GM12878 (cell line): ENCODE results near the gene HORMAD1. TPM values are rescaled to one million over a fixed set of nuclear protein-coding genes. Genes with fewer than 3 reads are reported as not detected.

Experiments
- ATAC-seq: fragments of 200-7000 bp; cut with Tn5 transposase; 3 replicates; pipeline ENCODE4 v1.9.1; 2020; ENCODE audit warnings: mild to moderate bottlenecking, moderate library complexity
- BruUV-seq: library from RNA; stranded (reverse); fragments of 400-500 nt; replicated peaks from 2 replicates; lab custom pipeline; 2021; lab: Mats Ljungman, UMichigan
- CTCF ChIA-PET: fragments of 300-600 bp; sonication (Branson Sonifier 250); formaldehyde crosslinking; extraction: SDS; loops from one replicate; lab custom pipeline; 2021; ENCODE audit warnings: inconsistent platforms; lab: Yijun Ruan, JAX
- POLR2A ChIA-PET: fragments of 350-600 bp; formaldehyde crosslinking; extraction: SDS; loops from one replicate; lab custom pipeline; 2021; ENCODE audit warnings: inconsistent platforms; lab: Charles Lee
- RAD21 ChIA-PET: fragments of 300-600 bp; sonication (Branson Sonifier 250); formaldehyde crosslinking; loops from one replicate; lab custom pipeline; 2023; ENCODE audit warnings: antibody characterized with exemption; ENCODE audit not compliant: unreplicated experiment; lab: Charles Lee
- SMC1A ChIA-PET: fragments of 300-600 bp; sonication (Branson Sonifier 250); formaldehyde crosslinking; loops from one replicate; lab custom pipeline; 2023; ENCODE audit not compliant: unreplicated experiment, uncharacterized antibody; lab: Charles Lee
- DNase-seq: peaks from one replicate; pipeline ENCODE4 v3.0.0-alpha.2; 2011; ENCODE audit warnings: low read depth, low spot score
- FAIRE-seq: peaks from 3 replicates; lab custom pipeline; 2011; peaks lifted over from hg19 to GRCh38; lab: Jason Lieb, UNC
- H2AFZ ChIP-seq: 2 replicates; pipeline ENCODE4 v1.6.0; 2011; ENCODE audit warnings: low read depth, low read length, control low read depth; ENCODE audit not compliant: control insufficient read depth
- H3K27ac ChIP-seq: 2 replicates; pipeline ENCODE4 v1.5.1; 2011; ENCODE audit warnings: control low read depth; ENCODE audit not compliant: control insufficient read depth, insufficient read depth
- H3K27me3 ChIP-seq, 2 experiments: replicated peaks in 1 of 2; 2 replicates each; pipeline versions ENCODE4 v1.6.0 to v1.6.1; 2011; ENCODE audit warnings: low read length in 1 of 2; ENCODE audit not compliant: control insufficient read depth in 2 of 2, insufficient read depth in 2 of 2
- H3K36me3 ChIP-seq, 2 experiments: 2 replicates each; pipeline ENCODE4 v1.5.1; 2011; ENCODE audit warnings: low read length in 1 of 2; ENCODE audit not compliant: control insufficient read depth in 2 of 2, insufficient read depth in 2 of 2
- H3K4me1 ChIP-seq: 2 replicates; pipeline ENCODE4 v1.6.1; 2011; ENCODE audit warnings: mild to moderate bottlenecking, low read length, moderate library complexity, mixed read lengths; ENCODE audit not compliant: control insufficient read depth, insufficient read depth
- H3K4me2 ChIP-seq: 2 replicates; pipeline ENCODE4 v1.6.0; 2011; ENCODE audit warnings: control low read depth; ENCODE audit not compliant: control insufficient read depth, insufficient read depth
- H3K4me3 ChIP-seq: fragments of 200-600 bp; sonication (generic); 2 replicates; pipeline ENCODE4 v1.5.1; 2016
- H3K79me2 ChIP-seq: 2 replicates; pipeline ENCODE4 v1.6.0; 2011; ENCODE audit warnings: low read length; ENCODE audit not compliant: control insufficient read depth, insufficient read depth
- H3K9ac ChIP-seq: 2 replicates; pipeline ENCODE4 v1.8.0; 2011; ENCODE audit warnings: low read length, control low read depth, mixed read lengths; ENCODE audit not compliant: control insufficient read depth, insufficient read depth
- H3K9me3 ChIP-seq: replicated peaks from 3 replicates; pipeline ENCODE4 v1.5.1; 2011; ENCODE audit warnings: mild to moderate bottlenecking, low read length; ENCODE audit not compliant: control insufficient read depth, insufficient read depth
- H4K20me1 ChIP-seq: 2 replicates; pipeline ENCODE4 v1.6.0; 2011; ENCODE audit not compliant: control insufficient read depth, insufficient read depth
- BCLAF1 ChIP-seq: fragments of 450-650 bp; IDR thresholded peaks from 2 replicates; pipeline ENCODE4 v1.6.1; 2017; ENCODE audit warnings: antibody characterized with exemption, mild to moderate bottlenecking, moderate library complexity
- E4F1 ChIP-seq: fragments of 450-650 bp; IDR thresholded peaks from 2 replicates; pipeline ENCODE4 v1.6.1; 2018; ENCODE audit warnings: borderline replicate concordance, mild to moderate bottlenecking; ENCODE audit not compliant: partially characterized antibody
- EZH2 ChIP-seq: IDR thresholded peaks from 2 replicates; pipeline ENCODE4 v1.6.1; 2012; ENCODE audit warnings: low read depth, mild to moderate bottlenecking, control low read depth, inconsistent platforms, low read length, borderline replicate concordance; ENCODE audit not compliant: control insufficient read depth
- IKZF2 ChIP-seq, 2 experiments: fragments of 450-650 bp; IDR thresholded peaks; 2 replicates each; pipeline ENCODE4 v1.6.1; 2017; ENCODE audit warnings: mild to moderate bottlenecking in 2 of 2, moderate library complexity in 2 of 2
- JUND ChIP-seq: IDR thresholded peaks from 2 replicates; pipeline ENCODE4 v1.6.1; 2012; ENCODE audit warnings: low read depth, mild to moderate bottlenecking, low read length, improper control_type of control experiment, moderate library complexity
- KAT2A ChIP-seq: conservative IDR thresholded peaks from 2 replicates; pipeline ENCODE4 v1.6.1; 2011; ENCODE audit warnings: low read depth, low read length; ENCODE audit not compliant: control insufficient read depth
- KLF5 ChIP-seq: fragments of 450-650 bp; IDR thresholded peaks from 2 replicates; pipeline ENCODE4 v1.6.1; 2014; ENCODE audit warnings: mild to moderate bottlenecking; ENCODE audit not compliant: partially characterized antibody
- MYC ChIP-seq: IDR thresholded peaks from 2 replicates; pipeline ENCODE4 v1.6.1; 2011; ENCODE audit warnings: mild to moderate bottlenecking, low read length, moderate library complexity, inconsistent platforms; ENCODE audit not compliant: insufficient read depth, insufficient replicate concordance, insufficient read length, severe bottlenecking
- NRF1 ChIP-seq: conservative IDR thresholded peaks from 2 replicates; pipeline ENCODE4 v1.6.1; 2011; ENCODE audit warnings: mild to moderate bottlenecking, low read depth, low read length, improper control_type of control experiment
- POU2F2 ChIP-seq: IDR thresholded peaks from 3 replicates; pipeline ENCODE4 v1.6.1; 2011; ENCODE audit warnings: low read depth, mild to moderate bottlenecking, low read length, borderline replicate concordance
- PRDM15 ChIP-seq: fragments of 450-650 bp; formaldehyde crosslinking; IDR thresholded peaks from 2 replicates; pipeline ENCODE4 v1.4.0; 2020; ENCODE audit warnings: mild to moderate bottlenecking, moderate library complexity
- RUNX3 ChIP-seq: IDR thresholded peaks from 2 replicates; pipeline ENCODE4 v1.6.1; 2012; ENCODE audit warnings: low read length, inconsistent platforms
- SIN3A ChIP-seq: IDR thresholded peaks from 2 replicates; pipeline ENCODE4 v1.6.1; 2012; ENCODE audit warnings: low read depth, low read length, improper control_type of control experiment
- ZNF24 ChIP-seq: fragments of 450-650 bp; IDR thresholded peaks from 2 replicates; pipeline ENCODE4 v1.6.1; 2017; ENCODE audit warnings: antibody characterized with exemption, mild to moderate bottlenecking
- WGBS: methylation state at CpG from one replicate; pipeline ENCODE4 v1.1.6; 2016; ENCODE audit warnings: low lambda C conversion rate; ENCODE audit not compliant: insufficient replicate concordance, insufficient coverage; ENCODE audit errors: missing lambda C conversion rate; 5-methylcytosine and 5-hydroxymethylcytosine counted together
- in situ Hi-C: fragments of 300-500 bp; cut with MboI; formaldehyde crosslinking; loops from 9 replicates; pipeline ENCODE4 v1.14.3; 2018; ENCODE audit warnings: mixed read lengths
- intact Hi-C: fragments of 100-400 bp; cut with micrococcal nuclease; formaldehyde crosslinking; loops from one replicate; pipeline ENCODE4 v1.14.2; 2022; ENCODE audit not compliant: unreplicated experiment
- polyA plus RNA-seq, 11 experiments: library from polyadenylated mRNA; depleted of rRNA in 4 of 11; unstranded in 6 of 11; stranded (reverse) in 5 of 11; fragments of >200 nt; fragmentation: Nextera tagmentation in 4 of 11; fragmentation: Illumina TruSeq in 1 of 11; extraction: Ambion mirVana in 4 of 11; extraction: Trizol in 1 of 11; gene quantifications; 1 replicate in 1 of 11; 2 replicates in 10 of 11; pipeline versions ENCODE4 v1.2.1 to v1.2.3, GENCODE V29; 2011 to 2016; ENCODE audit warnings: inconsistent platforms in 2 of 11, missing spikeins in 2 of 11, low read depth in 1 of 11
- total RNA-seq, 4 experiments: library from RNA; depleted of rRNA in 3 of 4; stranded (reverse); fragments of >200 nt in 3 of 4; fragmentation: Illumina TruSeq in 1 of 4; extraction: Trizol in 1 of 4; gene quantifications; 2 replicates each; pipeline versions ENCODE4 v1.2.1 to v1.2.3, GENCODE V29; 2013 to 2021

Gene HORMAD1
- total and polyA plus RNA-seq, 10 of the 15 experiments (the other 5 are each of a cell fraction or from before 2014, with no cell fraction given): 0.08 to 0.22 (median 0.20) TPM; not detected in 6

- TF ChIP-seq RUNX3 (no peak), NRF1 (no peak), IKZF2 (IDR thresholded peaks at IDR 0.05) (no peak), POU2F2 (no peak), KAT2A (no peak)
Measured at GRCh38 chr1:150678988-150679387, 41.7 kb downstream of the HORMAD1 start (continued).

- no peak for ATAC-seq
- H3K79me2 ChIP-seq: no peaks in the 10 kb centered on the region
- H4K20me1 ChIP-seq: no peaks in the 10 kb centered on the region
- no TSS peak for BruUV-seq
- RAD21 ChIA-PET: no interaction called here
- H3K9ac ChIP-seq: no peak overlapping the region
- SMC1A ChIA-PET: interaction anchor here (1.2 to 1.7 kb wide), 3 partner anchors 10 to 247 kb away, joined by 3 to 7 read pairs (median 4); no protein-coding TSS in a partner anchor
- H3K36me3 ChIP-seq: no peaks in the 10 kb centered on the region; a peak in 1 of 4 replicates
- in situ Hi-C loops (no loop called here), intact Hi-C loops (no loop called here)
- no peak overlapping the region for H2AFZ ChIP-seq
- no peaks in the 10 kb centered on the region for H3K9me3 ChIP-seq
- no peak overlapping the region for H3K27ac ChIP-seq
- CTCF ChIA-PET: interaction anchor here (0.8 kb wide), 2 partner anchors 17 to 126 kb away, joined by 3 read pairs; no protein-coding TSS in a partner anchor
- no peak for FAIRE-seq
- no peaks in the 10 kb centered on the region for H3K4me1 ChIP-seq
- H3K4me2 ChIP-seq: no peak overlapping the region
- 99% methylated on average over 4 of the region's 4 CpGs for WGBS
- no peak overlapping the region for H3K4me3 ChIP-seq
- POLR2A ChIA-PET: interaction anchor here (0.7 kb wide), 1 partner anchor 1153 kb away, joined by 4 read pairs; no protein-coding TSS in a partner anchor
- DNase-seq: no peak
- H3K27me3 ChIP-seq: no peaks in the 10 kb centered on the region
- TF ChIP-seq PRDM15 (CRISPR knock-in tag): no peak
- TF ChIP-seq SIN3A: no peak
- no peak for TF ChIP-seq JUND
- TF ChIP-seq BCLAF1: no peak
- no peak for TF ChIP-seq KLF5
- no peak for TF ChIP-seq EZH2
- TF ChIP-seq ZNF24: no peak
- TF ChIP-seq IKZF2 (IDR thresholded peaks at IDR 0.05): no peak
- no peak for TF ChIP-seq MYC
- no peak for TF ChIP-seq E4F1
Measured at GRCh38 chr1:150674881-150675280, 45.8 kb downstream of the HORMAD1 start.
